WTC11 (cell line): ENCODE measurements around the gene TIMM50.

Experiments
- ATF3 ChIP-seq: sonication (generic); formaldehyde crosslinking; conservative IDR thresholded peaks from 2 replicates; pipeline ENCODE4 v1.8.1; 2022; ENCODE audit warnings: mild to moderate bottlenecking, missing genetic modification reagents
- CBFB ChIP-seq: sonication (generic); formaldehyde crosslinking; IDR thresholded peaks from 2 replicates; pipeline ENCODE4 v1.8.1; 2022; ENCODE audit warnings: mild to moderate bottlenecking, low read depth, missing genetic modification reagents
- CREB1 ChIP-seq: sonication (generic); formaldehyde crosslinking; IDR thresholded peaks from 2 replicates; pipeline ENCODE4 v1.8.0; 2023; ENCODE audit warnings: mild to moderate bottlenecking, missing genetic modification reagents
- CTCF ChIP-seq: fragments of 200-600 bp; IDR thresholded peaks from 2 replicates; pipeline ENCODE4 v1.8.0; 2022; ENCODE audit warnings: antibody characterized with exemption
- NFYB ChIP-seq: sonication (generic); formaldehyde crosslinking; conservative IDR thresholded peaks from 2 replicates; pipeline ENCODE4 v1.8.0; 2022; ENCODE audit warnings: low read depth, missing genetic modification reagents
- TP53 ChIP-seq: sonication (generic); formaldehyde crosslinking; IDR thresholded peaks from 2 replicates; pipeline ENCODE4 v1.8.1; 2023; ENCODE audit warnings: mild to moderate bottlenecking, missing genetic modification reagents
- ZMAT4 ChIP-seq: fragments of 250-450 bp; sonication (Bioruptor Pico); IDR thresholded peaks from 2 replicates; pipeline ENCODE4 v1.9.0; 2021; ENCODE audit warnings: mild to moderate bottlenecking
- TF ChIP-seq, protein P1 (sequence below): sonication (generic); formaldehyde crosslinking; IDR thresholded peaks from 2 replicates; pipeline ENCODE4 v1.8.1; 2023; ENCODE audit warnings: mild to moderate bottlenecking, missing genetic modification reagents, borderline replicate concordance

DNA sequence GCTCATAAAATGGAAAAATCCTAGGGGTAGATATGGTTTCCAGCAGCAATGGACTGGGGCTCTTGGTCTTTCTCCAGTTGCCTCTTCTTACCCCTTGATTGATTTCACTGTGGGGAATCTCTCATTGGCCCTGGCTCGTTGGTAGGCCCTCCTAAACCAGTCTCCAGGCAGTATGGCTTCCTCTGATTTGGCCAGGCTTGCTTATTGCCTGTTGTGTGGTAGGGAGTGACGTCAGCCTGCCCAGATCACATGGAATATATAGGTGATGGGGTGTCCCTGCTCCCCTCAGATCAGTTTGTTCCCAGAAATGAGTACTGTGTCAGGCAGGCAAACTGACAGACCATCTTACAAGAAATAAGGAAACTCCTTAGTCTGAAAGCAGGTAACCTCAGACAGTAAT lies 28.6 kb downstream of the TIMM50 start:
- TF ChIP-seq CTCF: no peak
- no peak for TF ChIP-seq CBFB
- TF ChIP-seq ZMAT4 (CRISPR knock-in tag): no peak
- TF ChIP-seq, protein P1, sequence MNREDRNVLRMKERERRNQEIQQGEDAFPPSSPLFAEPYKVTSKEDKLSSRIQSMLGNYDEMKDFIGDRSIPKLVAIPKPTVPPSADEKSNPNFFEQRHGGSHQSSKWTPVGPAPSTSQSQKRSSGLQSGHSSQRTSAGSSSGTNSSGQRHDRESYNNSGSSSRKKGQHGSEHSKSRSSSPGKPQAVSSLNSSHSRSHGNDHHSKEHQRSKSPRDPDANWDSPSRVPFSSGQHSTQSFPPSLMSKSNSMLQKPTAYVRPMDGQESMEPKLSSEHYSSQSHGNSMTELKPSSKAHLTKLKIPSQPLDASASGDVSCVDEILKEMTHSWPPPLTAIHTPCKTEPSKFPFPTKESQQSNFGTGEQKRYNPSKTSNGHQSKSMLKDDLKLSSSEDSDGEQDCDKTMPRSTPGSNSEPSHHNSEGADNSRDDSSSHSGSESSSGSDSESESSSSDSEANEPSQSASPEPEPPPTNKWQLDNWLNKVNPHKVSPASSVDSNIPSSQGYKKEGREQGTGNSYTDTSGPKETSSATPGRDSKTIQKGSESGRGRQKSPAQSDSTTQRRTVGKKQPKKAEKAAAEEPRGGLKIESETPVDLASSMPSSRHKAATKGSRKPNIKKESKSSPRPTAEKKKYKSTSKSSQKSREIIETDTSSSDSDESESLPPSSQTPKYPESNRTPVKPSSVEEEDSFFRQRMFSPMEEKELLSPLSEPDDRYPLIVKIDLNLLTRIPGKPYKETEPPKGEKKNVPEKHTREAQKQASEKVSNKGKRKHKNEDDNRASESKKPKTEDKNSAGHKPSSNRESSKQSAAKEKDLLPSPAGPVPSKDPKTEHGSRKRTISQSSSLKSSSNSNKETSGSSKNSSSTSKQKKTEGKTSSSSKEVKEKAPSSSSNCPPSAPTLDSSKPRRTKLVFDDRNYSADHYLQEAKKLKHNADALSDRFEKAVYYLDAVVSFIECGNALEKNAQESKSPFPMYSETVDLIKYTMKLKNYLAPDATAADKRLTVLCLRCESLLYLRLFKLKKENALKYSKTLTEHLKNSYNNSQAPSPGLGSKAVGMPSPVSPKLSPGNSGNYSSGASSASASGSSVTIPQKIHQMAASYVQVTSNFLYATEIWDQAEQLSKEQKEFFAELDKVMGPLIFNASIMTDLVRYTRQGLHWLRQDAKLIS (CRISPR knock-in tag): no peak
- TF ChIP-seq CREB1 (CRISPR knock-in tag): no peak
- no peak for TF ChIP-seq TP53 (CRISPR knock-in tag)
- no peak for TF ChIP-seq ATF3 (CRISPR knock-in tag)
- no peak for TF ChIP-seq NFYB (CRISPR knock-in tag)
